Omental fat pad (tissue), 4 donors: ENCODE results near the gene ZDHHC14. TPM values are rescaled to one million over a fixed set of nuclear protein-coding genes. Genes with fewer than 3 reads are reported as not detected.

Experiments used
- ATAC-seq: fragments of 150-250 bp; one replicate; pipeline ENCODE4 v1.9.1; 2016; ENCODE audit warnings: mild to moderate bottlenecking, moderate library complexity; ENCODE audit not compliant: low FRiP score
- DNase-seq: peaks from one replicate; pipeline ENCODE4 v3.0.0-alpha.2; 2019; ENCODE audit warnings: low spot score
- total RNA-seq, 4 donors: library from RNA; depleted of rRNA; stranded (reverse); fragments of >200 nt; gene quantifications; one replicate each; pipeline ENCODE4 v1.1.0, GENCODE V29; 2016
- TF ChIP-seq, protein P1 (sequence below), 3 donors: fragments of 450-650 bp; IDR thresholded peaks; one replicate each; pipeline ENCODE4 v1.5.1; 2016 to 2017; ENCODE audit warnings: antibody characterized with exemption in 3 of 3, mild to moderate bottlenecking in 3 of 3, moderate library complexity in 2 of 3

ZDHHC14 gene
- total RNA-seq, 4 donors from 2014 or later, result 5.6 to 13.7 (median 6.9) TPM

DNA sequence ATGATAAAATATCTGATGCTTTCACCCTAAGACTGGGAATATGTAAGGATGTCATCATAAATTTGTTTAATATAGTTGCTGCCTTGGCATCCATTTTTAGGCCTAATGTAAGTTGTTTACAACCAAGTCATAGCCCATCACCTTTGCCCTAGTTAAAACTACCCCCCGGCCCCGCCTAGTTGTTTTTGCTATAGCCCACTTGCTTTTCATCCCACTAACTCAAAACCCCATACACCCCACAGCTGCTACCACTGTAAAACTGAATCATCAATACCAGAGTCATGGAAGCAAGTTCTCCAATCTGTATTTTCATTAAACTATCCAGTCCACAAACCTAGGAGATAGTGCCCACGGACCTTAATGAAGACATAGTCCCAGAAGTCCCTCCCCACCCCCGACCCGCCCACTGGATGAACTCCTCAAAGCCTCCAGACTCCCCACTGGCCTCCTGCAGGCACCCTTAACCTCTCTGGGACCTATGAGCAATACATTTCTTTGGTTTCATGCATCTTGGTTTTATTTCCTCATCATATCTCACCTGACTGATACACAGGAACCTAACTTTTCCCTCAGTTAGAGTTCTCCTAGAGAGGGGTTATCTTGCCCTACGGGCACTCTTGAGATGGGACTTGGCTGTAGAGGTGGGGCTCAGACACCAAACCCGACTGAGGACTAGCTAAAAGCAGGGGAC is 12.5 kb upstream of the ZDHHC14 start:
- ATAC-seq (no peak), DNase-seq (no peak)
- TF ChIP-seq, protein P1, sequence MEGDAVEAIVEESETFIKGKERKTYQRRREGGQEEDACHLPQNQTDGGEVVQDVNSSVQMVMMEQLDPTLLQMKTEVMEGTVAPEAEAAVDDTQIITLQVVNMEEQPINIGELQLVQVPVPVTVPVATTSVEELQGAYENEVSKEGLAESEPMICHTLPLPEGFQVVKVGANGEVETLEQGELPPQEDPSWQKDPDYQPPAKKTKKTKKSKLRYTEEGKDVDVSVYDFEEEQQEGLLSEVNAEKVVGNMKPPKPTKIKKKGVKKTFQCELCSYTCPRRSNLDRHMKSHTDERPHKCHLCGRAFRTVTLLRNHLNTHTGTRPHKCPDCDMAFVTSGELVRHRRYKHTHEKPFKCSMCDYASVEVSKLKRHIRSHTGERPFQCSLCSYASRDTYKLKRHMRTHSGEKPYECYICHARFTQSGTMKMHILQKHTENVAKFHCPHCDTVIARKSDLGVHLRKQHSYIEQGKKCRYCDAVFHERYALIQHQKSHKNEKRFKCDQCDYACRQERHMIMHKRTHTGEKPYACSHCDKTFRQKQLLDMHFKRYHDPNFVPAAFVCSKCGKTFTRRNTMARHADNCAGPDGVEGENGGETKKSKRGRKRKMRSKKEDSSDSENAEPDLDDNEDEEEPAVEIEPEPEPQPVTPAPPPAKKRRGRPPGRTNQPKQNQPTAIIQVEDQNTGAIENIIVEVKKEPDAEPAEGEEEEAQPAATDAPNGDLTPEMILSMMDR (IDR thresholded peaks at IDR 0.05), result no peak

DNA sequence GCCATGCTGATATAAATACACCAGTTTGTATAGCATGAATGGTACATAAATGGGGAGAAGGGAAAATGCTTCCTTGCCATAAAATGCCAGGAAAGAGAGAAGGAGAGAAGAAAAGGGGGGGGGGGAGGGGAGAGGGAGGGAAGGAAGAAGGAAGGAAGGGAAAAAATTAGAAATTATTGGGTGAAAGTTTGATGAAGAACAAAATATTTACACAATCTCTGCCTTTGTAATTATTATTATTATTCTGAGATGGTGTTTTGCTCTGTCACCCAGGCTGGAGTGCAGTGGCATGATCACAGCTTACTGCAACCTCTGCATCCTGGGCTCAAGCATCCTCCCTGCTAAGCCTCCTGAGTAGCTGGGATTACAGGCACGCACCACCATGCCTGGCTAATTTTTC is 10.2 kb upstream of the ZDHHC14 start:
- DNase-seq (no peak), ATAC-seq (no peak)
- TF ChIP-seq, protein P1 (IDR thresholded peaks at IDR 0.05), result no peak

DNA sequence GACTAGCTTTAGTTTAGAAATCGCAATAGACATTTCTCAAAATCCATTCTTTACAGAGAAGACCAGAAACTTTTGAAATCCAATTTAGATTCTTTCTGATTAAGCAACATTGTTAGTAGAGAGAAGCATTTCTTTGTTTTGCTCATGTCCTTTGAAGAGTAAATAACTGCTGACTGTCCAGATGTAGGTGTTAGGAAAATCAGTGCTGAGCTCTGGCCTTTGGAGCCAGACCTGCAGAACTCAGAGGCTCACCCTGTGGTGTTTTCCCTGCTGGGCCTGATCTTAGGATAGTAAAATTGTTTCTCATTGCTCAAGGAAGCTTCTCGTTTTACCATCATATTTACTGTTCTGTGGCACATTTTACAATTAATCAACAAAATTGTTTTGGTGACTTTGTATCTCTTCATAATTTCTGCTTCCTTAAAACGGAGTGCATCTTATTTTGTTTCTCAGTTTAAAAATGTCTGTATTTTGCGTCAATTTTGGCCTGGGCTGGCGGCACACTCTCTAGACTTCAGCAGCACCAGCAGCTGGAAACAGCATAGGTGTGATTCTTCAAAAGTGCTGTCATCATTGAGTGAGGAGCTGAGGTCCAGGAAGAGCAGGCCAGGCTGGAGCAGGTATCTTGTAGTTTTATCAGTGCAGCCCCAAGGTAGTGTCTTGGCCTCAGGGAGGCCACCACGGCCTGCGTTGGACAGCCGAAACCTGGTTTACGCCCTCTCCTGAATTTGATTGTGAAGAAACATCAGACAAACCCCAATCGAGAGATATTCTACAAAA is 8.3 kb upstream of the ZDHHC14 start:
- TF ChIP-seq, protein P1 (IDR thresholded peaks at IDR 0.05), result no peak
- ATAC-seq, result no peak
- DNase-seq, result no peak

DNA sequence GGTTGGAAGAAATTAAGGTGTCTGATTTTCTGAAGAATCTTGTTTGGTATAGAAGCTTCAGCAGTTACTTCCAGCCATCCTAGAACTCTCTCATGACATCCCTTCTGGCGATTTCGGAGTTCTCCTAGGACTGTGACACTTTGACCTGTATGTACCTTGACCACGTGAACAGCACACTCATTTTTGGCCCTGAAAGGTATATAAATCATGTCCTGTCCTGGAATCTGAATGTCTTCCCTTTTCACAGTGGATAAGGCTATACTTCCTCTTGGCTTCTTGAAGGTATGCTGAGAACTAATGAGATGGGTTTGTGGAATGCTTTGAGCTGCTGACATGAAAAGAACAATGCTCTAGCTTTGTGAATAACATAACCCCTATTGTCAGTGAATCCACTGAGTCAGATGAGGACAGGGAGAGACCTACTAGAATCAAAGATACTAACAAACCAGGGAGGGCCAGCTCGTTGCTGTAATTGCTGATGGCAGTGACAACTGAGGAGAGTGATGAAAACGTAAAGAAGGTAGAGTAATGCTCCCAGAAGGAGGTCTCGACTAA is 6.0 kb upstream of the ZDHHC14 start:
- DNase-seq (no peak), ATAC-seq (no peak)
- TF ChIP-seq, protein P1 (IDR thresholded peaks at IDR 0.05), result no peak

DNA sequence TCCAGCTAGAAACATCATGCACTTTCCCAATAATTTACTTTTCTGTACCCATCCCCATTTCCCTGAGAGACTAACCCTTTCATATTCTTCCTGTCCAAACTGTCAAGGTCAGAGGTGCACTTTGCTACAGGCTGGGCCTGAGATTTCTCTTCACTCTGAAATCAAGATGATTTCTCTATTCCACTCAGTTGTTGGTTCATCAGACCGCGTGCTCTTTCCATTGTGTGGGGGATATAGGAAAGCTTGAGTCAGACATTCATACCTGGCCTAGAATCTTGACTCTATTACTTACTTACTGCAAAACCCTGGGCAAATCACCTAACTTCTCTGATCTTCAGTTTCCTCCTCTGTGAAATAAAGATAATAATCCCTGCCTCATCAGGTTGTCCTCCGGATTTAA is 4.7 kb upstream of the ZDHHC14 start:
- TF ChIP-seq, protein P1 (IDR thresholded peaks at IDR 0.05), result no peak
- DNase-seq, result no peak
- ATAC-seq, result no peak

DNA sequence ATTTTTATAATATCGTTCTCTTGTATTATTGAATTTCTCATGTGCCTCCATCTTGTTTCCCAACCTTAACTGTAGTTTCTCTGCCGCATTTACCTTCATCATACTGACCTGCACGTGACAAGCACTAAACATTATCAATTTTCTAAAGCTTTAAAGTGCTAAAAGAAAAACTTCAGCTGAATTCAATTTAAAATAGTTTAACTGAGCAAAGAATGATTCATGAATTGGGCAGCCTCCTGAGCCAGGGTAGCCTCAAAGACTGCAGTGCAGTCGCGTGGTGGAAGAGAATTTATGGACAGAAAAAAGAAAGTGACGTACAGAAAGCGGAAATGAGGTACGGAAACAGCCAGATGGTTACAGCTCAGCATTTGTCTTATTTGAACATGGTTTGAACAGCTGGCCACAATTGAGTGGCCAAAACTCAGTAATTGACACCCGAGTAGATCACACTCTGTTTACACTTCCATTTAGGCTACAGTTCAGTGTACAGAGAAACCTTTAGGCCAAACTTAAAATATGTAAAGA is 4.2 kb upstream of the ZDHHC14 start:
- ATAC-seq (no peak), DNase-seq (no peak)
- TF ChIP-seq, protein P1 (IDR thresholded peaks at IDR 0.05), result no peak
